Measurements from ENCODE around the gene PRH2. TPM values are rescaled to one million over a fixed set of nuclear protein-coding genes. Genes with fewer than 3 reads are reported as not detected.

Gene PRH2
- total RNA-seq, 1 experiment from 2014 or later = not detected

GRCh38 chr12:10982244-10982643, 53.2 kb downstream of the PRH2 start:
- Mint-ChIP-seq H3K4me1 (ENCODE audit: low read depth, unreplicated experiment) (no peaks in the 10 kb centered on the region), H3K27ac (ENCODE audit: unreplicated experiment) (no peak overlapping the region), H3K4me3 (ENCODE audit: low read depth, unreplicated experiment) (no peak overlapping the region), H3K9me3 (ENCODE audit: low read depth, unreplicated experiment) (no peaks in the 10 kb centered on the region), H3K27me3 (ENCODE audit: unreplicated experiment) (no peaks in the 10 kb centered on the region), H3K36me3 (ENCODE audit: insufficient read depth, unreplicated experiment) (no peaks in the 10 kb centered on the region)
- intact Hi-C loops (cut with micrococcal nuclease; ENCODE audit: unreplicated experiment) = no loop called here
- BruUV-seq (replicated peaks) = no TSS peak
- CTCF ChIA-PET = no interaction called here
- no peak for TF ChIP-seq CTCF (IDR thresholded peaks at IDR 0.05; ENCODE audit: unreplicated experiment)
- no peak for DNase-seq

Other genes with a start within 250 kb of the PRH2 start
- gene YBX3, start 205.9 kb upstream of the PRH2 start, total RNA-seq (2022) = 295 and 312 TPM in 2 replicates
- not detected in 2 replicates for gene TAS2R7, start 126.6 kb upstream of the PRH2 start, total RNA-seq (2022)
- not detected in 2 replicates for gene TAS2R8, start 122.0 kb upstream of the PRH2 start, total RNA-seq (2022)
- not detected in 2 replicates for gene TAS2R9, start 119.1 kb upstream of the PRH2 start, total RNA-seq (2022)
- 1.5 and 1.7 TPM in 2 replicates for gene TAS2R10, start 102.9 kb upstream of the PRH2 start, total RNA-seq (2022)
- gene PRR4, start 79.8 kb upstream of the PRH2 start, total RNA-seq (2022) = 3.1 and 4.7 TPM in 2 replicates
- 12.4 and 21.9 TPM in 2 replicates for gene PRH1, start 45.0 kb upstream of the PRH2 start, total RNA-seq (2022)
- 1.8 and 2.5 TPM in 2 replicates for gene TAS2R13, start 19.7 kb upstream of the PRH2 start, total RNA-seq (2022)
- gene TAS2R14, start 10.0 kb downstream of the PRH2 start, total RNA-seq (2022) = 2.9 TPM in 2 replicates
- 1.8 TPM in 2 replicates for gene TAS2R50, start 57.7 kb downstream of the PRH2 start, total RNA-seq (2022)
- gene TAS2R20, start 69.1 kb downstream of the PRH2 start, total RNA-seq (2022) = 2.4 and 3.3 TPM in 2 replicates
- gene TAS2R19, start 93.4 kb downstream of the PRH2 start, total RNA-seq (2022) = 3.2 and 4.5 TPM in 2 replicates
- 3.6 and 4.1 TPM in 2 replicates for gene TAS2R31, start 102.2 kb downstream of the PRH2 start, total RNA-seq (2022)
- 1.1 and 2.2 TPM in 2 replicates for gene TAS2R46, start 133.1 kb downstream of the PRH2 start, total RNA-seq (2022)
- gene TAS2R43, start 163.1 kb downstream of the PRH2 start, total RNA-seq (2022) = 1.7 and 1.8 TPM in 2 replicates
- gene TAS2R30, start 205.4 kb downstream of the PRH2 start, total RNA-seq (2022) = 2.8 and 3.5 TPM in 2 replicates
- gene SMIM10L1, start 242.0 kb downstream of the PRH2 start, total RNA-seq (2022) = 9.7 and 11.0 TPM in 2 replicates

All from Calu3 (cell line).